ENCODE data around the gene PPP1CA. TPM values are rescaled to one million over a fixed set of nuclear protein-coding genes. Genes with fewer than 3 reads are reported as not detected.
A peak's percentile ranks its signal among the peaks of the same experiment; 100 is the strongest.

The PPP1CA gene
- polyA plus RNA-seq, 2 of the 4 experiments (the other 2 are of a cell fraction) = 174 to 208 TPM

- peak overlapping the region; percentile 57 for H3K4me3 ChIP-seq
- peak overlapping the region in 1 of 2 experiments; percentile 90; a peak in 3 of 6 replicates for H3K27ac ChIP-seq
- H3K4me2 ChIP-seq = peak overlapping the region; percentile 97
- no peaks in the 10 kb centered on the region for H3K9me3 ChIP-seq
- ChIA-PET POLR2A (interaction anchor here (0.7 to 1.7 kb wide), 5 partner anchors 10 to 133 kb away, joined by 3 to 12 read pairs (median 5); partner anchors contain the start of genes AIP, ANKRD13D, POLD4 and PPP1CA), CTCF (interaction anchor here (1.2 to 4.2 kb wide), 2 partner anchors 19 to 35 kb away, joined by 4 to 30 read pairs; partner anchors contain the start of genes PPP1CA and TBC1D10C)
- WGBS (ENCODE audit: missing lambda C conversion rate) = 67% methylated on average over 22 of the region's 22 CpGs
- FAIRE-seq (no peak), ATAC-seq (peak; percentile 7 to 55; a peak in 5 of 6 replicates), DNase-seq (ENCODE audit: low read depth in 1 of 2, low spot score in 1 of 2) (peak in 1 of 2 experiments; percentile 41)
- H3K4me1 ChIP-seq = peaks cover 19% of the 10 kb centered on the region
- no peak for TF ChIP-seq EHF (CRISPR knock-in tag; IDR thresholded peaks at IDR 0.05)
- TF ChIP-seq REST (IDR thresholded peaks at IDR 0.05) = no peak
- TF ChIP-seq CEBPB (IDR thresholded peaks at IDR 0.05) = no peak
- TF ChIP-seq RAD21 (conservative IDR thresholded peaks at IDR 0.05 in 1 of 2, IDR thresholded peaks at IDR 0.05 in 1 of 2) = no peak
- no peak for TF ChIP-seq ZFP36 (IDR thresholded peaks at IDR 0.05; ENCODE audit: borderline replicate concordance, partially characterized antibody)
- no peak for TF ChIP-seq PHF8 (IDR thresholded peaks at IDR 0.05; ENCODE audit: borderline replicate concordance, low read depth)
- no peak for TF ChIP-seq HMGXB4 (CRISPR knock-in tag; IDR thresholded peaks at IDR 0.05; ENCODE audit: borderline replicate concordance)
- no peak for TF ChIP-seq SMC3 (IDR thresholded peaks at IDR 0.05)
- no peak for TF ChIP-seq RCOR1 (IDR thresholded peaks at IDR 0.05; ENCODE audit: low read depth, low read length)
- no peak for TF ChIP-seq RNF2 (IDR thresholded peaks at IDR 0.05; ENCODE audit: borderline replicate concordance, low read depth)
- TF ChIP-seq HEYL (CRISPR knock-in tag; IDR thresholded peaks at IDR 0.05) = no peak
- no peak for TF ChIP-seq HOXB13 (CRISPR knock-in tag; IDR thresholded peaks at IDR 0.05; ENCODE audit: low read depth)
Measured at GRCh38 chr11:67421430-67422031, 19.9 kb upstream of the PPP1CA start.

- ChIA-PET CTCF (interaction anchor here (0.6 to 4.2 kb wide), 5 partner anchors 16 to 74 kb away, joined by 3 to 30 read pairs (median 4); partner anchors contain the start of genes PPP1CA and TBC1D10C), POLR2A (interaction anchor here (0.7 to 1.7 kb wide), 5 partner anchors 9 to 132 kb away, joined by 3 to 12 read pairs (median 5); partner anchors contain the start of genes AIP, ANKRD13D, POLD4 and PPP1CA)
- peaks cover 26% of the 10 kb centered on the region for H3K4me1 ChIP-seq
- peak overlapping the region; percentile 97 for H3K4me2 ChIP-seq
- no peaks in the 10 kb centered on the region for H3K9me3 ChIP-seq
- DNase-seq (ENCODE audit: low read depth in 1 of 2, low spot score in 1 of 2) (peak; percentile 80 to 92), ATAC-seq (peak; percentile 68 to 89), FAIRE-seq (no peak)
- peak overlapping the region; percentile 57 for H3K4me3 ChIP-seq
- WGBS (ENCODE audit: missing lambda C conversion rate) = 1% methylated on average over 12 of the region's 97 CpGs
- peak overlapping the region; percentile 75 to 90 for H3K27ac ChIP-seq
- no peak for TF ChIP-seq HDAC2 (IDR thresholded peaks at IDR 0.05)
- TF ChIP-seq CEBPB (IDR thresholded peaks at IDR 0.05) = no peak
- peak; percentile 47; the same call in 1 of the 2 replicates for TF ChIP-seq MAX (IDR thresholded peaks at IDR 0.05)
- TF ChIP-seq POLR2A (IDR thresholded peaks at IDR 0.05; ENCODE audit: low read length) = peak; percentile 61
- 0 out of 2 replicates have a peak, but pooled peaks have one; percentile 66 for TF ChIP-seq HOXB5 (CRISPR knock-in tag; IDR thresholded peaks at IDR 0.05)
- TF ChIP-seq MAFK (IDR thresholded peaks at IDR 0.05; ENCODE audit: partially characterized antibody) = peak; percentile 36
- TF ChIP-seq EP300 (IDR thresholded peaks at IDR 0.05) = no peak
- TF ChIP-seq HMGXB4 (CRISPR knock-in tag; IDR thresholded peaks at IDR 0.05; ENCODE audit: borderline replicate concordance) = no peak
- TF ChIP-seq ELK1 (IDR thresholded peaks at IDR 0.05; ENCODE audit: low read depth, low read length) = no peak
- no peak for TF ChIP-seq GATA3 (IDR thresholded peaks at IDR 0.05; ENCODE audit: borderline replicate concordance)
- no peak for TF ChIP-seq ZSCAN20 (CRISPR knock-in tag; IDR thresholded peaks at IDR 0.05)
- TF ChIP-seq EHMT2 (IDR thresholded peaks at IDR 0.05; ENCODE audit: low read depth) = no peak
- TF ChIP-seq BHLHE40 (IDR thresholded peaks at IDR 0.05; ENCODE audit: low read depth, low read length) = no peak
- TF ChIP-seq BCL3 (IDR thresholded peaks at IDR 0.05) = no peak
Measured at GRCh38 chr11:67420646-67421429, 19.2 kb upstream of the PPP1CA start.
